DOHH2 (cell line): ENCODE data around the gene DDX5.

Source experiments
- H3F3A ChIP-seq: fragments of 200-600 bp; sonication (generic), shearing (Covaris generic); 2 replicates; pipeline ENCODE4 v1.6.0; 2016; ENCODE audit warnings: antibody characterized with exemption, mild to moderate bottlenecking; ENCODE audit not compliant: control insufficient read depth, insufficient read depth
- H3K27ac ChIP-seq: fragments of 200-600 bp; sonication (generic); 2 replicates; pipeline ENCODE4 v1.5.1; 2014; ENCODE audit warnings: low read depth, mild to moderate bottlenecking, low read length, moderate library complexity
- H3K27me3 ChIP-seq: fragments of 200-600 bp; sonication (generic); 2 replicates; pipeline ENCODE4 v1.6.1; 2014; ENCODE audit warnings: mild to moderate bottlenecking, low read length, mixed read lengths; ENCODE audit not compliant: control insufficient read depth
- H3K36me3 ChIP-seq: fragments of 200-600 bp; sonication (generic); 2 replicates; pipeline ENCODE4 v1.6.1; 2014; ENCODE audit warnings: mild to moderate bottlenecking, low read length, moderate library complexity, mixed read lengths; ENCODE audit not compliant: control insufficient read depth
- H3K4me1 ChIP-seq: fragments of 200-600 bp; sonication (generic); 2 replicates; pipeline ENCODE4 v1.6.1; 2014; ENCODE audit warnings: mild to moderate bottlenecking, low read length, mixed read lengths; ENCODE audit not compliant: control insufficient read depth
- H3K4me2 ChIP-seq: fragments of 200-600 bp; sonication (generic); 2 replicates; pipeline ENCODE4 v1.6.0; 2014; ENCODE audit warnings: mild to moderate bottlenecking, low read length, moderate library complexity
- H3K4me3 ChIP-seq: fragments of 200-600 bp; sonication (generic); 2 replicates; pipeline ENCODE4 v1.5.1; 2014; ENCODE audit warnings: mild to moderate bottlenecking, low read length, mixed read lengths
- H3K79me2 ChIP-seq: fragments of 200-600 bp; sonication (generic); 2 replicates; pipeline ENCODE4 v1.6.1; 2014; ENCODE audit warnings: mild to moderate bottlenecking, low read length, mixed read lengths; ENCODE audit not compliant: control insufficient read depth
- H3K9me2 ChIP-seq: fragments of 200-600 bp; sonication (generic); replicated peaks from 2 replicates; pipeline ENCODE4 v1.6.1; 2014; ENCODE audit warnings: mild to moderate bottlenecking, low read length, mixed read lengths; ENCODE audit not compliant: control insufficient read depth
- H3K9me3 ChIP-seq: fragments of 200-600 bp; sonication (generic); 2 replicates; pipeline ENCODE4 v1.6.1; 2014; ENCODE audit warnings: antibody characterized with exemption, low read length, mixed read lengths; ENCODE audit not compliant: control insufficient read depth, insufficient read depth
- H4K20me1 ChIP-seq: fragments of 200-600 bp; sonication (generic); 2 replicates; pipeline ENCODE4 v1.6.0; 2014; ENCODE audit warnings: low read depth, mild to moderate bottlenecking, antibody characterized with exemption, low read length, moderate library complexity; ENCODE audit not compliant: control insufficient read depth, insufficient read depth
- CTCF ChIP-seq: fragments of 200-600 bp; sonication (generic); IDR thresholded peaks from one replicate; pipeline ENCODE4 v1.5.1; 2014; ENCODE audit warnings: antibody characterized with exemption, mild to moderate bottlenecking, low read depth, low read length; ENCODE audit not compliant: poor library complexity, severe bottlenecking
- EZH2phosphoT487 ChIP-seq: fragments of 200-600 bp; sonication (generic); IDR thresholded peaks from 2 replicates; pipeline ENCODE4 v1.6.1; 2017; ENCODE audit warnings: borderline replicate concordance, mild to moderate bottlenecking, antibody characterized with exemption, low read length, moderate library complexity, mixed read lengths

DDX5 gene

GRCh38 chr17:64527914-64528313 lies 21.8 kb upstream of the DDX5 start:
- TF ChIP-seq EZH2phosphoT487, result no peak
- TF ChIP-seq CTCF, result no peak
- Histone ChIP-seq H3K9me3 (no peaks in the 10 kb centered on the region), H3K4me1 (no peaks in the 10 kb centered on the region), H3K27me3 (no peaks in the 10 kb centered on the region), H3K9me2 (no peaks in the 10 kb centered on the region), H3F3A (no peaks in the 10 kb centered on the region), H3K4me2 (no peak overlapping the region), H3K27ac (no peak overlapping the region), H4K20me1 (peaks cover 3% of the 10 kb centered on the region; the same call in 1 of the 2 replicates), H3K36me3 (peaks cover 90% of the 10 kb centered on the region), H3K79me2 (no peaks in the 10 kb centered on the region; the same call in 1 of the 2 replicates), H3K4me3 (no peak overlapping the region)

- Histone ChIP-seq H3K9me2 (no peaks in the 10 kb centered on the region), H4K20me1 (peaks cover under 1% of the 10 kb centered on the region; the same call in 1 of the 2 replicates), H3K4me3 (no peak overlapping the region), H3K9me3 (no peaks in the 10 kb centered on the region), H3K4me2 (no peak overlapping the region), H3K27me3 (no peaks in the 10 kb centered on the region), H3F3A (no peaks in the 10 kb centered on the region), H3K4me1 (no peaks in the 10 kb centered on the region), H3K27ac (no peak overlapping the region), H3K36me3 (peaks cover 87% of the 10 kb centered on the region), H3K79me2 (peaks cover 12% of the 10 kb centered on the region)
- TF ChIP-seq CTCF (no peak), EZH2phosphoT487 (no peak)
Observed at GRCh38 chr17:64520359-64520758, 14.3 kb upstream of the DDX5 start.

GRCh38 chr17:64519601-64520000 lies 13.5 kb upstream of the DDX5 start:
- Histone ChIP-seq H3K27ac (no peak overlapping the region), H3F3A (no peaks in the 10 kb centered on the region), H3K27me3 (no peaks in the 10 kb centered on the region), H3K4me1 (no peaks in the 10 kb centered on the region), H3K9me2 (no peaks in the 10 kb centered on the region), H3K36me3 (peaks cover 89% of the 10 kb centered on the region), H3K9me3 (no peaks in the 10 kb centered on the region), H3K4me3 (no peak overlapping the region), H3K4me2 (no peak overlapping the region), H4K20me1 (no peaks in the 10 kb centered on the region), H3K79me2 (peaks cover 16% of the 10 kb centered on the region)
- TF ChIP-seq EZH2phosphoT487, result no peak
- TF ChIP-seq CTCF, result no peak

GRCh38 chr17:64515829-64516228 lies 9.7 kb upstream of the DDX5 start:
- Histone ChIP-seq H3K79me2 (peaks cover 30% of the 10 kb centered on the region), H4K20me1 (no peaks in the 10 kb centered on the region; the same call in 1 of the 2 replicates), H3K36me3 (peaks cover 93% of the 10 kb centered on the region), H3K4me3 (no peak overlapping the region), H3K4me2 (no peak overlapping the region), H3K27me3 (no peaks in the 10 kb centered on the region), H3F3A (peaks cover 4% of the 10 kb centered on the region; the same call in 1 of the 2 replicates), H3K9me2 (no peaks in the 10 kb centered on the region), H3K9me3 (no peaks in the 10 kb centered on the region), H3K4me1 (no peaks in the 10 kb centered on the region), H3K27ac (no peak overlapping the region)
- no peak for TF ChIP-seq CTCF
- no peak for TF ChIP-seq EZH2phosphoT487
